ENCODE measurements around the gene TREML1. TPM values are rescaled to one million over a fixed set of nuclear protein-coding genes. Genes with fewer than 3 reads are reported as not detected.

Gene TREML1
- total and polyA plus RNA-seq, 8 donors = 0.86 to 2.0 (median 1.5) TPM

DNA sequence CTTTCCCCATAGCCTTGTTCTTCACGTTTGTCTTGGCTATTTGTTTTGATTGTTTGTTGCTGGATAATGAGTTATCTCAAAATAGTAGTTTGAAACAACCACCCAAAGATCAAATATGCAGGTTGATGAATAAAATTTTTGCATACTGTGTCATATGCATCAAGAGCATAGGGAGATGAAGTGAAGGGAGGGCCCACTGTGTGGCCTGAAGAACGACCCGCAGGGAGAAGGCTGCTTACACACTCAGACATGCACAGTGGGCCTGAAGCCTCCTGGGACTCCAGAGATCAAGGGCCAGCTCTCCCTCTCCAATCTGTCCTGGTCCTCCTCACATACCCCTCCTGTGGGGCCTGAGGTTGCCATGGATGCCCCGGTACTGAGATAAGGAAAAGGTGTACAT is 25.0 kb upstream of the TREML1 start:
- no peak overlapping the region for H3K4me3 ChIP-seq
- intact Hi-C loops (cut with DNase I) = no loop called here
- peaks cover 0 to 19% of the 10 kb centered on the region in 2 donors for H3K4me1 ChIP-seq
- no peak for ATAC-seq
- no peak for DNase-seq
- no peak for TF ChIP-seq CTCF (IDR thresholded peaks at IDR 0.05)
- H3K9me3 ChIP-seq = no peaks in the 10 kb centered on the region
- H3K36me3 ChIP-seq = no peaks in the 10 kb centered on the region
- H3K27ac ChIP-seq = no peak overlapping the region
- H3K27me3 ChIP-seq = peaks cover 4 to 31% of the 10 kb centered on the region in 2 donors

GRCh38 chr6:41177695-41178094 is 23.5 kb upstream of the TREML1 start:
- H3K27me3 ChIP-seq = peaks cover 4 to 37% of the 10 kb centered on the region in 2 donors
- intact Hi-C loops (cut with DNase I) = no loop called here
- no peak overlapping the region for H3K4me3 ChIP-seq
- H3K9me3 ChIP-seq = no peaks in the 10 kb centered on the region
- no peak for TF ChIP-seq CTCF (IDR thresholded peaks at IDR 0.05)
- H3K36me3 ChIP-seq = no peaks in the 10 kb centered on the region
- H3K27ac ChIP-seq = no peak overlapping the region
- peaks cover 0 to 9% of the 10 kb centered on the region in 2 donors for H3K4me1 ChIP-seq
- DNase-seq = no peak
- no peak for ATAC-seq

GRCh38 chr6:41177287-41177686 is 23.1 kb upstream of the TREML1 start:
- H3K27ac ChIP-seq = no peak overlapping the region
- H3K4me1 ChIP-seq = peaks cover 0 to 5% of the 10 kb centered on the region in 2 donors
- H3K27me3 ChIP-seq = peaks cover 4 to 37% of the 10 kb centered on the region in 2 donors
- no peak overlapping the region for H3K4me3 ChIP-seq
- DNase-seq = no peak
- no peak for TF ChIP-seq CTCF (IDR thresholded peaks at IDR 0.05)
- H3K9me3 ChIP-seq = no peaks in the 10 kb centered on the region
- H3K36me3 ChIP-seq = no peaks in the 10 kb centered on the region
- ATAC-seq = no peak
- intact Hi-C loops (cut with DNase I) = no loop called here

DNA sequence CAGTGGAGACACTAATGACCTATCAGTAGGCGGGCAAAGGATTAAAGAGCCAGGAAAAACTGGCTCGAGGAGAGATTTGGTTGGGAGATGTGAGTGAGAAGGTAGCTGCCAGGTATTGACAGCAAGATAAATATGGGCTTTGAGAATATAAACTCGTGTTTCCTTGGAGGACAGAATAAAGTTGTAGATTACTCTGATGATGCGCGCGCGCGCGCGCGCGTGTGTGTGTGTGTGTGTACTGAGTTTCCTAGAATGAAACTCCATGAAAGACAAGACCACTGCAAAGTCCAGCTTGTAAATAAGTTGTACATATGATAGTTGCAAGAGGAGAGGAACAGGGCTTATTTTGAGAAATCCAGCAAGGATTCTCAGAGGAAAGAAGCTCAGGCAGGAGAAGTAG is 22.0 kb upstream of the TREML1 start:
- no peak for DNase-seq
- intact Hi-C loops (cut with DNase I) = no loop called here
- TF ChIP-seq CTCF (IDR thresholded peaks at IDR 0.05) = no peak

GRCh38 chr6:41175084-41175483 is 20.9 kb upstream of the TREML1 start:
- no peak for TF ChIP-seq CTCF (IDR thresholded peaks at IDR 0.05)
- intact Hi-C loops (cut with DNase I) = no loop called here
- peaks cover 0 to 29% of the 10 kb centered on the region in 2 donors for H3K27me3 ChIP-seq
- H3K4me1 ChIP-seq = no peaks in the 10 kb centered on the region
- no peak overlapping the region for H3K4me3 ChIP-seq
- DNase-seq (no peak), ATAC-seq (no peak)
- no peaks in the 10 kb centered on the region for H3K9me3 ChIP-seq
- H3K27ac ChIP-seq = no peak overlapping the region
- no peaks in the 10 kb centered on the region for H3K36me3 ChIP-seq

More for the DNA sequence above, 22.0 kb upstream of the TREML1 start:
- Histone ChIP-seq H3K9me3 (no peaks in the 10 kb centered on the region), H3K36me3 (no peaks in the 10 kb centered on the region), H3K4me3 (no peak overlapping the region), H3K27ac (no peak overlapping the region), H3K4me1 (no peaks in the 10 kb centered on the region), H3K27me3 (peaks cover 4 to 37% of the 10 kb centered on the region in 2 donors)
- ATAC-seq = no peak
